Neuronal stem cell (in vitro differentiated cells): ENCODE results near the gene DYNC1LI1.

Experiments used
- DNase-seq: peaks from one replicate; pipeline ENCODE4 v3.0.0-alpha.2; 2013; ENCODE audit warnings: low spot score
- H2AFZ ChIP-seq: one replicate; pipeline ENCODE4 v1.6.1; 2013; ENCODE audit warnings: mild to moderate bottlenecking, low read length, inconsistent platforms
- H2AK5ac ChIP-seq: 2 replicates; pipeline ENCODE4 v1.6.1; 2013; ENCODE audit warnings: low read depth, mild to moderate bottlenecking, inconsistent platforms, low read length, moderate library complexity, mixed read lengths
- H2BK120ac ChIP-seq: 2 replicates; pipeline ENCODE4 v1.6.1; 2013; ENCODE audit warnings: low read depth, mild to moderate bottlenecking, inconsistent platforms, low read length, moderate library complexity, mixed read lengths
- H2BK12ac ChIP-seq: one replicate; pipeline ENCODE4 v1.6.1; 2013; ENCODE audit warnings: low read length, inconsistent platforms
- H2BK15ac ChIP-seq: 2 replicates; pipeline ENCODE4 v1.6.1; 2013; ENCODE audit warnings: mild to moderate bottlenecking, low read length, inconsistent platforms, mixed read lengths
- H2BK5ac ChIP-seq: one replicate; pipeline ENCODE4 v1.6.1; 2013; ENCODE audit warnings: inconsistent platforms, mild to moderate bottlenecking, low read length, moderate library complexity
- H3K14ac ChIP-seq: one replicate; pipeline ENCODE4 v1.6.1; 2013; ENCODE audit warnings: low read length, inconsistent platforms
- H3K18ac ChIP-seq: 2 replicates; pipeline ENCODE4 v1.6.1; 2013; ENCODE audit warnings: low read length, inconsistent platforms
- H3K23ac ChIP-seq: 2 replicates; pipeline ENCODE4 v1.6.1; 2013; ENCODE audit warnings: low read depth, mild to moderate bottlenecking, mixed read lengths, low read length, inconsistent platforms; ENCODE audit not compliant: poor library complexity
- H3K27ac ChIP-seq: replicated peaks from 3 replicates; pipeline ENCODE4 v1.5.1; 2013; ENCODE audit warnings: low read length, inconsistent platforms
- H3K27me3 ChIP-seq, 3 experiments: 2 replicates each; pipeline ENCODE4 v1.6.1; 2013; ENCODE audit warnings: low read length in 3 of 3, mild to moderate bottlenecking in 2 of 3, inconsistent platforms in 1 of 3, low read depth in 1 of 3, mixed read lengths in 1 of 3, moderate library complexity in 1 of 3; ENCODE audit not compliant: control insufficient read depth in 3 of 3, insufficient read depth in 3 of 3
- H3K36me3 ChIP-seq, 2 donors: replicated peaks in 1 of 2; 2 replicates each; pipeline ENCODE4 v1.6.1; 2013; ENCODE audit warnings: low read length in 2 of 2; ENCODE audit not compliant: control insufficient read depth in 2 of 2, insufficient read depth in 2 of 2
- H3K4ac ChIP-seq: 2 replicates; pipeline ENCODE4 v1.6.1; 2013; ENCODE audit warnings: inconsistent platforms, mild to moderate bottlenecking, low read length, moderate library complexity
- H3K4me1 ChIP-seq, 2 donors: 1 replicate in 1 of 2; 2 replicates in 1 of 2; pipeline ENCODE4 v1.6.1; 2013; ENCODE audit warnings: low read length in 2 of 2, low read depth in 1 of 2; ENCODE audit not compliant: control insufficient read depth in 2 of 2, insufficient read depth in 1 of 2
- H3K4me2 ChIP-seq: one replicate; pipeline ENCODE4 v1.6.1; 2013; ENCODE audit warnings: mild to moderate bottlenecking, low read length, inconsistent platforms; ENCODE audit not compliant: insufficient read depth, poor library complexity, severe bottlenecking
- H3K4me3 ChIP-seq, 2 donors: 2 replicates each; pipeline ENCODE4 v1.5.1; 2013; ENCODE audit warnings: low read length in 2 of 2, mild to moderate bottlenecking in 2 of 2, inconsistent platforms in 1 of 2, moderate library complexity in 1 of 2
- H3K79me1 ChIP-seq: one replicate; pipeline ENCODE4 v1.6.1; 2013; ENCODE audit warnings: low read depth, mild to moderate bottlenecking, inconsistent platforms, low read length, moderate library complexity
- H3K9ac ChIP-seq: one replicate; pipeline ENCODE4 v1.6.1; 2013; ENCODE audit warnings: mild to moderate bottlenecking, low read depth, low read length, inconsistent platforms; ENCODE audit not compliant: poor library complexity
- H3K9me3 ChIP-seq, 2 donors: replicated peaks in 1 of 2; 2 replicates each; pipeline versions ENCODE3 to v1.6.1; 2013; ENCODE audit warnings: low read length in 2 of 2, mild to moderate bottlenecking in 2 of 2, inconsistent platforms in 1 of 2, low read depth in 1 of 2, mixed read lengths in 1 of 2, moderate library complexity in 1 of 2; ENCODE audit not compliant: control insufficient read depth in 2 of 2, insufficient read depth in 1 of 2
- H4K8ac ChIP-seq: one replicate; pipeline ENCODE4 v1.6.1; 2013; ENCODE audit warnings: low read depth, mild to moderate bottlenecking, inconsistent platforms, low read length, moderate library complexity
- H4K91ac ChIP-seq: one replicate; pipeline ENCODE4 v1.6.1; 2013; ENCODE audit warnings: low read length, low read depth, mild to moderate bottlenecking, inconsistent platforms; ENCODE audit not compliant: poor library complexity
- WGBS, 2 donors: extraction: QIAGEN DNeasy Blood & Tissue Kit; methylation state at CpG; one replicate each; pipeline ENCODE4 v1.1.7; 2013; ENCODE audit warnings: missing lambda C conversion rate in 2 of 2, mixed read lengths in 1 of 2; ENCODE audit not compliant: insufficient read length in 2 of 2, insufficient replicate concordance in 1 of 2; ENCODE audit errors: extremely low coverage in 2 of 2; 5-methylcytosine and 5-hydroxymethylcytosine counted together

Gene DYNC1LI1

GRCh38 chr3:32506466-32506865 is 64.2 kb downstream of the DYNC1LI1 start:
- H2BK15ac ChIP-seq = no peak overlapping the region
- H3K14ac ChIP-seq = no peak overlapping the region
- no peak overlapping the region for H2BK12ac ChIP-seq
- H3K4ac ChIP-seq = no peak overlapping the region
- H4K8ac ChIP-seq = no peak overlapping the region
- H3K79me1 ChIP-seq = no peaks in the 10 kb centered on the region
- no peak overlapping the region for H2AK5ac ChIP-seq
- DNase-seq = no peak
- H3K4me1 ChIP-seq = no peaks in the 10 kb centered on the region
- H2AFZ ChIP-seq = no peak overlapping the region
- H3K4me2 ChIP-seq = no peak overlapping the region
- no peak overlapping the region for H3K9ac ChIP-seq
- H4K91ac ChIP-seq = no peak overlapping the region
- no peak overlapping the region for H2BK5ac ChIP-seq
- no peak overlapping the region for H3K18ac ChIP-seq
- no peaks in the 10 kb centered on the region for H3K9me3 ChIP-seq
- no peak overlapping the region for H2BK120ac ChIP-seq
- H3K27me3 ChIP-seq = no peaks in the 10 kb centered on the region
- no peak overlapping the region for H3K4me3 ChIP-seq
- H3K27ac ChIP-seq = no peak overlapping the region
- no peak overlapping the region for H3K23ac ChIP-seq
- no peaks in the 10 kb centered on the region for H3K36me3 ChIP-seq
- no CpG with 5 or more reads among the region's 4 CpGs for WGBS, 2 donors

- Histone ChIP-seq H3K9me3 (no peaks in the 10 kb centered on the region), H3K27ac (no peak overlapping the region), H3K23ac (no peak overlapping the region), H3K27me3 (no peaks in the 10 kb centered on the region), H2AFZ (peak overlapping the region; percentile 98), H3K14ac (no peak overlapping the region), H4K8ac (no peak overlapping the region), H3K79me1 (no peaks in the 10 kb centered on the region), H3K4me2 (peak overlapping the region; percentile 37), H2BK5ac (no peak overlapping the region), H2BK15ac (no peak overlapping the region), H3K18ac (no peak overlapping the region), H2BK12ac (no peak overlapping the region), H3K4me1 (peaks cover 0 to 5% of the 10 kb centered on the region in 2 donors), H3K9ac (no peak overlapping the region), H4K91ac (no peak overlapping the region), H3K4me3 (peak overlapping the region; percentile 27 to 72), H3K4ac (no peak overlapping the region), H2AK5ac (no peak overlapping the region), H2BK120ac (no peak overlapping the region), H3K36me3 (peaks cover 0 to 4% of the 10 kb centered on the region in 2 donors)
- no CpG with 5 or more reads among the region's 6 CpGs for WGBS, 2 donors
- DNase-seq = no peak
Observed at GRCh38 chr3:32502946-32503286, 67.7 kb downstream of the DYNC1LI1 start.

- H4K91ac ChIP-seq = no peak within 1 kb of the TSS
- H3K18ac ChIP-seq = peak within 1 kb of the TSS; percentile 87
- H2BK5ac ChIP-seq = peak within 1 kb of the TSS; percentile 9
- H3K4me1 ChIP-seq = peaks cover 0 to 5% of the 10 kb centered on the region in 2 donors
- peak within 1 kb of the TSS; percentile 40 for H3K23ac ChIP-seq
- no peak within 1 kb of the TSS for H3K4ac ChIP-seq
- H3K36me3 ChIP-seq = peaks cover 0 to 4% of the 10 kb centered on the region in 2 donors
- no peak within 1 kb of the TSS for H2BK12ac ChIP-seq
- no peak within 1 kb of the TSS for H2AK5ac ChIP-seq
- H3K79me1 ChIP-seq = no peaks in the 10 kb centered on the region
- no peak within 1 kb of the TSS for H2BK15ac ChIP-seq
- no peak within 1 kb of the TSS for H4K8ac ChIP-seq
- peak within 1 kb of the TSS; percentile 78 for H3K27ac ChIP-seq
- H3K9ac ChIP-seq = peak within 1 kb of the TSS; percentile 89
- WGBS, 2 donors = no CpG with 5 or more reads among the region's 61 CpGs
- peak within 1 kb of the TSS; percentile 33 for H3K14ac ChIP-seq
- H2AFZ ChIP-seq = peak within 1 kb of the TSS; percentile 98
- H3K27me3 ChIP-seq = no peaks in the 10 kb centered on the region
- no peaks in the 10 kb centered on the region for H3K9me3 ChIP-seq
- H2BK120ac ChIP-seq = no peak within 1 kb of the TSS
- H3K4me2 ChIP-seq = peak within 1 kb of the TSS; percentile 77
- H3K4me3 ChIP-seq = peak within 1 kb of the TSS; percentile 72 to 84
- peak; percentile 71 for DNase-seq
Observed at GRCh38 chr3:32502118-32502945, 68.3 kb downstream of the DYNC1LI1 start, which contains the start of gene CMTM6. CMTM6 (minus strand) TSS chr3:32502852; CDS start chr3:32502745, 107 bp downstream.

GRCh38 chr3:32501783-32502117 is 68.9 kb downstream of the DYNC1LI1 start:
- no peak overlapping the region for H2AK5ac ChIP-seq
- no peaks in the 10 kb centered on the region for H3K27me3 ChIP-seq
- peak overlapping the region; percentile 77 for H3K4me2 ChIP-seq
- H2BK12ac ChIP-seq = no peak overlapping the region
- no peak overlapping the region for H2BK5ac ChIP-seq
- no peak overlapping the region for H2BK15ac ChIP-seq
- no peaks in the 10 kb centered on the region for H3K79me1 ChIP-seq
- H3K9ac ChIP-seq = no peak overlapping the region
- no peak overlapping the region for H3K27ac ChIP-seq
- H3K36me3 ChIP-seq = peaks cover 0 to 6% of the 10 kb centered on the region in 2 donors
- peak overlapping the region; percentile 72 to 84 for H3K4me3 ChIP-seq
- no peak overlapping the region for H4K8ac ChIP-seq
- H2AFZ ChIP-seq = peak overlapping the region; percentile 98
- H3K4ac ChIP-seq = no peak overlapping the region
- no peaks in the 10 kb centered on the region for H3K9me3 ChIP-seq
- no peak for DNase-seq
- H3K18ac ChIP-seq = no peak overlapping the region
- peaks cover 0 to 5% of the 10 kb centered on the region in 2 donors for H3K4me1 ChIP-seq
- H3K23ac ChIP-seq = no peak overlapping the region
- H2BK120ac ChIP-seq = no peak overlapping the region
- WGBS, 2 donors = no CpG with 5 or more reads among the region's 4 CpGs
- H3K14ac ChIP-seq = no peak overlapping the region
- H4K91ac ChIP-seq = no peak overlapping the region
